GM23338 (cell line): ENCODE measurements around the gene TMPRSS9.

Experiments used
- CTCF ChIP-seq, 2 experiments: fragments of 200-600 bp in 1 of 2; sonication (generic) in 1 of 2; conservative IDR thresholded peaks; 2 replicates each; pipeline versions ENCODE4 v1.5.1 to v1.6.1; 2016 to 2017; ENCODE audit warnings: antibody characterized with exemption in 2 of 2, low read depth in 2 of 2, mild to moderate bottlenecking in 2 of 2, moderate library complexity in 1 of 2
- ETS1 ChIP-seq: IDR thresholded peaks from 2 replicates; pipeline ENCODE4 v1.6.1; 2016; ENCODE audit warnings: antibody characterized with exemption
- EZH2 ChIP-seq: fragments of 200-600 bp; sonication (generic); IDR thresholded peaks from one replicate; pipeline ENCODE4 v1.8.0; 2017; ENCODE audit warnings: antibody characterized with exemption, mild to moderate bottlenecking, low read depth; ENCODE audit not compliant: unreplicated experiment
- EZH2phosphoT487 ChIP-seq: fragments of 200-600 bp; sonication (generic); IDR thresholded peaks from one replicate; pipeline ENCODE4 v1.8.1; 2018; ENCODE audit warnings: antibody characterized with exemption; ENCODE audit not compliant: unreplicated experiment
- JUNB ChIP-seq: IDR thresholded peaks from one replicate; pipeline ENCODE4 v1.6.1; 2016; ENCODE audit warnings: antibody characterized with exemption; ENCODE audit not compliant: unreplicated experiment
- NANOG ChIP-seq: IDR thresholded peaks from 2 replicates; pipeline ENCODE4 v1.6.1; 2016; ENCODE audit warnings: antibody characterized with exemption, borderline replicate concordance
- POLR2AphosphoS5 ChIP-seq: IDR thresholded peaks from 2 replicates; pipeline ENCODE4 v1.6.1; 2016; ENCODE audit warnings: antibody characterized with exemption, low read depth
- REST ChIP-seq: IDR thresholded peaks from one replicate; pipeline ENCODE4 v1.6.1; 2018; ENCODE audit warnings: antibody characterized with exemption; ENCODE audit not compliant: unreplicated experiment
- ZNF462 ChIP-seq: fragments of 250-450 bp; sonication (Bioruptor Pico); IDR thresholded peaks from 2 replicates; pipeline ENCODE4 v1.5.0; 2020; ENCODE audit warnings: mild to moderate bottlenecking, moderate library complexity

GRCh38 chr19:2453431-2454025 lies 93.5 kb downstream of the TMPRSS9 start:
- TF ChIP-seq CTCF (conservative IDR thresholded peaks at IDR 0.05; ENCODE audit: low read depth in 2 of 2) (no peak), NANOG (no peak), POLR2AphosphoS5 (no peak), EZH2 (no peak), ETS1 (no peak), EZH2phosphoT487 (no peak), REST (no peak), JUNB (no peak), ZNF462 (CRISPR knock-in tag) (no peak)
